ENCODE results near the gene CDH22. TPM values are rescaled to one million over a fixed set of nuclear protein-coding genes. Genes with fewer than 3 reads are reported as not detected.
A peak's percentile ranks its signal among the peaks of the same experiment; 100 is the strongest.

The CDH22 gene
- total and polyA plus RNA-seq, 9 of the 15 experiments (the other 6 are each of a cell fraction or from before 2014, with no cell fraction given) = 0.07 to 0.08 TPM; not detected in 7

DNA sequence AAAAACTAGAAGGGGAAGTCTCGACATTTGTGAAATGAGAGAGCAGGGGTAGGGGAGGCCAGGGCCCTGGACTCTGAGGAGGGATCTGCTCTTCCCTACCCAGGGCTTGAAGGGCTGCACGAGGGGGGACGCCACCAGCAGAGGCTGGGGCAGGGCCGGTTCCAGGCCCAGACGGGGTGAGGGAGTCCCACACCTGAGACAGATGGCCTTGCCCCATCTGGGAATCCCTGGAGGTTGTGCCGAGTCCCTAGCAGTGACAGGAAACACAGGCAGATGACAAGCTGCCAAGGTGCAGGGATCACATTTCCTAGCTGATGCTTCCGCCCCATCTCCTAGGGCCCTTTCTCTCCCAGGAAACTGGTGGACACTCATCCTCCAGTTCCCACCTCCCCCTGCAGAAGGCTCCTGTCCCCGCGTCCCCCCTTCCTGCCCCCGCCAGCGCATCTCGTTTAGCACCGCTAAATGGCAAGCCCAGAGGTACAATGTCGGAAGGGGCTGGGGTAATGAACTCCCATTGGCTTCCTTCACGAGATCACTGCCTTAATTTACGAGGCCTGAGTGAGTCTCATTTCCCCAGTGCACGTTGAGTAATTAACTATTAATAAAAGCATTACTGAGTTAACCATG lies 35.2 kb upstream of the CDH22 start:
- Histone ChIP-seq H3K4me3 (no peak overlapping the region), H3K9me3 (replicated peaks; ENCODE audit: control insufficient read depth, insufficient read depth, low read depth, low read length) (no peaks in the 10 kb centered on the region), H2AFZ (ENCODE audit: low read depth, low read length) (no peak overlapping the region), H3K4me1 (replicated peaks in 1 of 2; ENCODE audit: control insufficient read depth in 2 of 2, insufficient read depth in 2 of 2, low read length in 2 of 2) (peaks cover 3 to 8% of the 10 kb centered on the region in 2 experiments), H3K9ac (ENCODE audit: insufficient read depth in 1 of 2, low read depth in 2 of 2, low read length in 2 of 2) (no peak overlapping the region), H3K36me3 (ENCODE audit: control insufficient read depth, insufficient read depth, low read length) (peaks cover 3% of the 10 kb centered on the region; the same call in 2 of the 3 replicates), H3K4me2 (ENCODE audit: insufficient read depth, low read length) (no peak overlapping the region), H3K9me1 (ENCODE audit: control insufficient read depth, insufficient read depth, low read length) (no peaks in the 10 kb centered on the region), H3K27me3 (ENCODE audit: control insufficient read depth in 2 of 2, insufficient read depth in 2 of 2, low read length in 2 of 2) (peaks cover 22 to 45% of the 10 kb centered on the region in 2 experiments; a peak in 4 of 5 replicates), H4K20me1 (replicated peaks; ENCODE audit: control insufficient read depth, insufficient read depth, low read length) (peaks cover 9% of the 10 kb centered on the region), H3K27ac (ENCODE audit: extremely low read depth, low read depth, low read length) (no peak overlapping the region), H3K79me2 (ENCODE audit: control insufficient read depth, insufficient read depth, low read length) (no peaks in the 10 kb centered on the region)
- no peak for TF ChIP-seq ARHGAP35 (IDR thresholded peaks at IDR 0.05; ENCODE audit: partially characterized antibody)
- TF ChIP-seq, protein P1, sequence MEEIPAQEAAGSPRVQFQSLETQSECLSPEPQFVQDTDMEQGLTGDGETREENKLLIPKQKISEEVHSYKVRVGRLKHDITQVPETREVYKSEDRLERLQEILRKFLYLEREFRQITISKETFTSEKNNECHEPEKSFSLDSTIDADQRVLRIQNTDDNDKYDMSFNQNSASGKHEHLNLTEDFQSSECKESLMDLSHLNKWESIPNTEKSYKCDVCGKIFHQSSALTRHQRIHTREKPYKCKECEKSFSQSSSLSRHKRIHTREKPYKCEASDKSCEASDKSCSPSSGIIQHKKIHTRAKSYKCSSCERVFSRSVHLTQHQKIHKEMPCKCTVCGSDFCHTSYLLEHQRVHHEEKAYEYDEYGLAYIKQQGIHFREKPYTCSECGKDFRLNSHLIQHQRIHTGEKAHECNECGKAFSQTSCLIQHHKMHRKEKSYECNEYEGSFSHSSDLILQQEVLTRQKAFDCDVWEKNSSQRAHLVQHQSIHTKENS (CRISPR knock-in tag; IDR thresholded peaks at IDR 0.05) = no peak
- TF ChIP-seq, protein P2, sequence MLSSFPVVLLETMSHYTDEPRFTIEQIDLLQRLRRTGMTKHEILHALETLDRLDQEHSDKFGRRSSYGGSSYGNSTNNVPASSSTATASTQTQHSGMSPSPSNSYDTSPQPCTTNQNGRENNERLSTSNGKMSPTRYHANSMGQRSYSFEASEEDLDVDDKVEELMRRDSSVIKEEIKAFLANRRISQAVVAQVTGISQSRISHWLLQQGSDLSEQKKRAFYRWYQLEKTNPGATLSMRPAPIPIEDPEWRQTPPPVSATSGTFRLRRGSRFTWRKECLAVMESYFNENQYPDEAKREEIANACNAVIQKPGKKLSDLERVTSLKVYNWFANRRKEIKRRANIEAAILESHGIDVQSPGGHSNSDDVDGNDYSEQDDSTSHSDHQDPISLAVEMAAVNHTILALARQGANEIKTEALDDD (IDR thresholded peaks at IDR 0.05) = no peak
- no peak for TF ChIP-seq BHLHE40 (IDR thresholded peaks at IDR 0.05; ENCODE audit: low read length)
- no peak for TF ChIP-seq ZNF76 (CRISPR knock-in tag; IDR thresholded peaks at IDR 0.05; ENCODE audit: borderline replicate concordance)
- TF ChIP-seq CCNT2 (IDR thresholded peaks at IDR 0.05; ENCODE audit: borderline replicate concordance, extremely low read depth, insufficient read length, low read depth, low read length) = no peak
- no peak for TF ChIP-seq TEAD4 (IDR thresholded peaks at IDR 0.05; ENCODE audit: low read length)
- TF ChIP-seq TEAD4 (CRISPR knock-in tag; IDR thresholded peaks at IDR 0.05; ENCODE audit: borderline replicate concordance) = no peak
- TF ChIP-seq KAT7 (CRISPR knock-in tag; IDR thresholded peaks at IDR 0.05; ENCODE audit: borderline replicate concordance) = no peak
- WGBS (ENCODE audit: insufficient coverage, low coverage, missing lambda C conversion rate) = 5% methylated on average over 17 of the region's 17 CpGs
- FAIRE-seq (no peak), DNase-seq (ENCODE audit: extremely low read depth in 1 of 4, low spot score in 3 of 4) (no peak), ATAC-seq (peak; percentile 30; the same call in 2 of the 3 replicates)
- BruUV-seq (replicated peaks) = no TSS peak
- CTCF ChIA-PET (ENCODE audit: low intra/inter-chr PET ratio) = no interaction called here
- intact Hi-C loops (cut with micrococcal nuclease) = no loop called here
- in situ Hi-C loops (cut with MboI) = no loop called here
- POLR2A ChIA-PET = interaction anchor here (0.8 to 1.5 kb wide), 2 partner anchors 10 to 166 kb away, joined by 3 to 6 read pairs; no protein-coding TSS in a partner anchor
